ENCODE data around the gene UTP4.
A peak's percentile ranks its signal among the peaks of the same experiment; 100 is the strongest.

Gene UTP4

GRCh38 chr16:69132424-69133252 lies at the start of gene UTP4, which contains the start of gene CHTF8:
UTP4 (plus strand) TSS chr16:69132649; CDS start chr16:69133460, 811 bp downstream.
CHTF8 (minus strand) TSS chr16:69132588; CDS start chr16:69121458, 11,130 bp downstream.
- peak; percentile 70 for DNase-seq

- no peak for DNase-seq
Observed at GRCh38 chr16:69083306-69083941, 49.0 kb upstream of the UTP4 start.

- no peak for DNase-seq
Observed at GRCh38 chr16:69084289-69084688, 48.2 kb upstream of the UTP4 start.

- DNase-seq = no peak
Observed at GRCh38 chr16:69085032-69085695, 47.3 kb upstream of the UTP4 start.

GRCh38 chr16:69087161-69087581 lies 45.3 kb upstream of the UTP4 start:
- no peak for DNase-seq

GRCh38 chr16:69088684-69089083 lies 43.8 kb upstream of the UTP4 start:
- no peak for DNase-seq

- no peak for DNase-seq
Observed at GRCh38 chr16:69089091-69089910, 43.1 kb upstream of the UTP4 start.

- DNase-seq = no peak
Observed at GRCh38 chr16:69093974-69094373, 38.5 kb upstream of the UTP4 start.

GRCh38 chr16:69094501-69094900 lies 37.9 kb upstream of the UTP4 start:
- DNase-seq = no peak

- no peak for DNase-seq
Observed at GRCh38 chr16:69095193-69095592, 37.3 kb upstream of the UTP4 start.

- no peak for DNase-seq
Observed at GRCh38 chr16:69100071-69100691, 32.3 kb upstream of the UTP4 start.

GRCh38 chr16:69105501-69106361 lies 26.7 kb upstream of the UTP4 start, which contains the start of gene HAS3:
HAS3 (plus strand) TSS chr16:69105653; CDS start chr16:69109396, 3,743 bp downstream.
- peak; percentile 15 for DNase-seq

- no peak for DNase-seq
Observed at GRCh38 chr16:69106491-69107315, 25.7 kb upstream of the UTP4 start.

- no peak for DNase-seq
Observed at GRCh38 chr16:69107316-69107962, 25.0 kb upstream of the UTP4 start.

- no peak for DNase-seq
Observed at GRCh38 chr16:69108064-69108904, 24.2 kb upstream of the UTP4 start.

- DNase-seq = no peak
Observed at GRCh38 chr16:69108905-69109252, 23.6 kb upstream of the UTP4 start.

- no peak for DNase-seq
Observed at GRCh38 chr16:69109486-69110270, 22.8 kb upstream of the UTP4 start.

GRCh38 chr16:69110406-69110805 lies 22.0 kb upstream of the UTP4 start:
- no peak for DNase-seq
